DND-41 (cell line): ENCODE data around the gene HAPLN3.

Source experiments
- ATAC-seq: fragments of 200-7000 bp; cut with Tn5 transposase; 3 replicates; pipeline ENCODE4 v1.9.1; 2021; ENCODE audit warnings: low read depth; ENCODE audit not compliant: insufficient read depth
- DNase-seq: peaks from one replicate; pipeline ENCODE4 v3.0.0-alpha.2; 2020
- H2AFZ ChIP-seq: 2 replicates; pipeline ENCODE4 v1.6.0; 2012; ENCODE audit warnings: low read depth, low read length
- H3K27ac ChIP-seq: 2 replicates; pipeline ENCODE4 v1.5.1; 2012; ENCODE audit warnings: low read length, inconsistent platforms
- H3K27me3 ChIP-seq: fragments of 200-600 bp; sonication (generic); 2 replicates; pipeline ENCODE4 v1.6.0; 2012; ENCODE audit warnings: low read length, mild to moderate bottlenecking, inconsistent platforms; ENCODE audit not compliant: insufficient read depth, poor library complexity
- H3K36me3 ChIP-seq: 2 replicates; pipeline ENCODE4 v1.5.1; 2012; ENCODE audit warnings: low read length, inconsistent platforms; ENCODE audit not compliant: insufficient read depth
- H3K4me1 ChIP-seq: 2 replicates; pipeline ENCODE4 v1.5.1; 2012; ENCODE audit warnings: mild to moderate bottlenecking, low read length; ENCODE audit not compliant: insufficient read depth
- H3K4me2 ChIP-seq: 2 replicates; pipeline ENCODE4 v1.6.0; 2012; ENCODE audit warnings: mild to moderate bottlenecking, moderate library complexity, low read length, inconsistent platforms; ENCODE audit not compliant: insufficient read depth
- H3K4me3 ChIP-seq, 2 experiments: fragments of 200-600 bp in 1 of 2; shearing (Covaris generic) in 1 of 2; 2 replicates each; pipeline ENCODE4 v1.5.1; 2012 to 2016; ENCODE audit warnings: inconsistent platforms in 2 of 2, low read length in 2 of 2, mild to moderate bottlenecking in 2 of 2, low read depth in 1 of 2, moderate library complexity in 1 of 2
- H3K79me2 ChIP-seq: 2 replicates; pipeline ENCODE4 v1.6.0; 2012; ENCODE audit warnings: low read length, inconsistent platforms; ENCODE audit not compliant: insufficient read depth
- H3K9ac ChIP-seq: 2 replicates; pipeline ENCODE4 v1.6.0; 2012; ENCODE audit warnings: low read depth, mild to moderate bottlenecking, inconsistent platforms, low read length, moderate library complexity
- H3K9me3 ChIP-seq: 2 replicates; pipeline ENCODE4 v1.5.1; 2012; ENCODE audit warnings: low read length, moderate library complexity, mild to moderate bottlenecking, inconsistent platforms; ENCODE audit not compliant: insufficient read depth, severe bottlenecking
- H4K20me1 ChIP-seq: 2 replicates; pipeline ENCODE4 v1.6.0; 2012; ENCODE audit warnings: low read length; ENCODE audit not compliant: insufficient read depth
- CTCF ChIP-seq: IDR thresholded peaks from 2 replicates; pipeline ENCODE4 v1.5.1; 2012; ENCODE audit warnings: borderline replicate concordance, low read length, moderate library complexity, mild to moderate bottlenecking; ENCODE audit not compliant: poor library complexity, severe bottlenecking; ENCODE audit errors: extremely low read depth
- EZH2 ChIP-seq: IDR thresholded peaks from 3 replicates; pipeline ENCODE4 v1.6.1; 2012; ENCODE audit warnings: borderline replicate concordance, low read depth, mild to moderate bottlenecking, moderate library complexity, low read length, inconsistent platforms; ENCODE audit not compliant: severe bottlenecking

Gene HAPLN3

GRCh38 chr15:88832820-88833730 is 62.3 kb downstream of the HAPLN3 start:
- H2AFZ ChIP-seq = no peak overlapping the region
- no peak overlapping the region for H3K4me2 ChIP-seq
- H3K4me1 ChIP-seq = no peaks in the 10 kb centered on the region
- H3K9me3 ChIP-seq = no peaks in the 10 kb centered on the region
- DNase-seq = no peak
- H3K27ac ChIP-seq = no peak overlapping the region
- H4K20me1 ChIP-seq = no peaks in the 10 kb centered on the region
- TF ChIP-seq CTCF = no peak
- TF ChIP-seq EZH2 = no peak
- no peak for ATAC-seq
- H3K9ac ChIP-seq = no peak overlapping the region
- no peak overlapping the region for H3K4me3 ChIP-seq
- no peaks in the 10 kb centered on the region for H3K79me2 ChIP-seq
- no peaks in the 10 kb centered on the region for H3K36me3 ChIP-seq
- H3K27me3 ChIP-seq = no peaks in the 10 kb centered on the region

- H3K9me3 ChIP-seq = no peaks in the 10 kb centered on the region
- TF ChIP-seq CTCF (no peak), EZH2 (no peak)
These were observed 65.3 kb downstream of the HAPLN3 start for GRCh38 chr15:88830016-88830415.

GRCh38 chr15:88828791-88829190 is 66.6 kb downstream of the HAPLN3 start:
- H2AFZ ChIP-seq = no peak overlapping the region
- ATAC-seq (no peak), DNase-seq (no peak)
- H3K36me3 ChIP-seq = no peaks in the 10 kb centered on the region
- no peaks in the 10 kb centered on the region for H4K20me1 ChIP-seq
- TF ChIP-seq EZH2 (no peak), CTCF (no peak)
- no peak overlapping the region for H3K4me3 ChIP-seq
- H3K9me3 ChIP-seq = no peaks in the 10 kb centered on the region
- no peak overlapping the region for H3K9ac ChIP-seq
- no peaks in the 10 kb centered on the region for H3K79me2 ChIP-seq
- no peaks in the 10 kb centered on the region for H3K27me3 ChIP-seq
- H3K4me1 ChIP-seq = no peaks in the 10 kb centered on the region
- no peak overlapping the region for H3K4me2 ChIP-seq
- H3K27ac ChIP-seq = no peak overlapping the region

More at GRCh38 chr15:88830016-88830415, 65.3 kb downstream of the HAPLN3 start:
- H3K4me3 ChIP-seq = no peak overlapping the region
- DNase-seq (no peak), ATAC-seq (no peak)
- no peak overlapping the region for H3K27ac ChIP-seq
- no peaks in the 10 kb centered on the region for H3K4me1 ChIP-seq
- H3K79me2 ChIP-seq = no peaks in the 10 kb centered on the region
- H3K4me2 ChIP-seq = no peak overlapping the region
- H3K36me3 ChIP-seq = no peaks in the 10 kb centered on the region
- no peak overlapping the region for H2AFZ ChIP-seq
- no peaks in the 10 kb centered on the region for H4K20me1 ChIP-seq
- H3K9ac ChIP-seq = no peak overlapping the region
- no peaks in the 10 kb centered on the region for H3K27me3 ChIP-seq
